Measurements from ENCODE around the gene POC1B. TPM values are rescaled to one million over a fixed set of nuclear protein-coding genes. Genes with fewer than 3 reads are reported as not detected.
A peak's percentile ranks its signal among the peaks of the same experiment; 100 is the strongest.

POC1B gene
- total RNA-seq, 1 experiment from 2014 or later: 17.8 TPM

DNA sequence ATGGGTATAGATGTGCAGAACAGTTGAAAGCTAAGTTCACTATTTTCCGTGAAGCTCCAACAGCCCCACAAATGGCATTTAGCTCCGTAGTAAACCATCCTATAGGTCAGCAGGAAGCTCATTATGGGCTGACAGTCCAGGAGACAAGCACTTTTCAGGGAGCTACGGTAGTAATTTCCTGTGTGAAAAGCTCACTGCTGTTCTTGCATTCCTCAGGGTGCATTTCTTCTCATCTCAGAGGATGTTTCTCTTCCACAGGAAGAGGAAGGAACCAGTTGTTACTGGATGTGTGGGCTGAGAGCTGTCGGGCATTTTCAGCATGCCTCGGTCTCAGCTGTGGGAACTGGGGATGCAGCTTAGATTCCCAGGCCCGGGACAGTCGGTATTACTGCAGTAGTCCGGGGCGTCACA lies 74.0 kb downstream of the POC1B start (continued):
- TF ChIP-seq, protein P1, sequence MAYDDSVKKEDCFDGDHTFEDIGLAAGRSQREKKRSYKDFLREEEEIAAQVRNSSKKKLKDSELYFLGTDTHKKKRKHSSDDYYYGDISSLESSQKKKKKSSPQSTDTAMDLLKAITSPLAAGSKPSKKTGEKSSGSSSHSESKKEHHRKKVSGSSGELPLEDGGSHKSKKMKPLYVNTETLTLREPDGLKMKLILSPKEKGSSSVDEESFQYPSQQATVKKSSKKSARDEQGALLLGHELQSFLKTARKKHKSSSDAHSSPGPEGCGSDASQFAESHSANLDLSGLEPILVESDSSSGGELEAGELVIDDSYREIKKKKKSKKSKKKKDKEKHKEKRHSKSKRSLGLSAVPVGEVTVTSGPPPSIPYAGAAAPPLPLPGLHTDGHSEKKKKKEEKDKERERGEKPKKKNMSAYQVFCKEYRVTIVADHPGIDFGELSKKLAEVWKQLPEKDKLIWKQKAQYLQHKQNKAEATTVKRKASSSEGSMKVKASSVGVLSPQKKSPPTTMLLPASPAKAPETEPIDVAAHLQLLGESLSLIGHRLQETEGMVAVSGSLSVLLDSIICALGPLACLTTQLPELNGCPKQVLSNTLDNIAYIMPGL (CRISPR knock-in tag; IDR thresholded peaks at IDR 0.05): no peak
- TF ChIP-seq SP1 (CRISPR knock-in tag; conservative IDR thresholded peaks at IDR 0.05): no peak
- TF ChIP-seq, protein P2, sequence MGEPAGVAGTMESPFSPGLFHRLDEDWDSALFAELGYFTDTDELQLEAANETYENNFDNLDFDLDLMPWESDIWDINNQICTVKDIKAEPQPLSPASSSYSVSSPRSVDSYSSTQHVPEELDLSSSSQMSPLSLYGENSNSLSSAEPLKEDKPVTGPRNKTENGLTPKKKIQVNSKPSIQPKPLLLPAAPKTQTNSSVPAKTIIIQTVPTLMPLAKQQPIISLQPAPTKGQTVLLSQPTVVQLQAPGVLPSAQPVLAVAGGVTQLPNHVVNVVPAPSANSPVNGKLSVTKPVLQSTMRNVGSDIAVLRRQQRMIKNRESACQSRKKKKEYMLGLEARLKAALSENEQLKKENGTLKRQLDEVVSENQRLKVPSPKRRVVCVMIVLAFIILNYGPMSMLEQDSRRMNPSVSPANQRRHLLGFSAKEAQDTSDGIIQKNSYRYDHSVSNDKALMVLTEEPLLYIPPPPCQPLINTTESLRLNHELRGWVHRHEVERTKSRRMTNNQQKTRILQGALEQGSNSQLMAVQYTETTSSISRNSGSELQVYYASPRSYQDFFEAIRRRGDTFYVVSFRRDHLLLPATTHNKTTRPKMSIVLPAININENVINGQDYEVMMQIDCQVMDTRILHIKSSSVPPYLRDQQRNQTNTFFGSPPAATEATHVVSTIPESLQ (CRISPR knock-in tag; IDR thresholded peaks at IDR 0.05): no peak
- no peak for TF ChIP-seq RELA (CRISPR knock-in tag; IDR thresholded peaks at IDR 0.05; ENCODE audit: borderline replicate concordance)
- TF ChIP-seq CDX4 (CRISPR knock-in tag; IDR thresholded peaks at IDR 0.05; ENCODE audit: borderline replicate concordance): no peak
- TF ChIP-seq, protein P3, sequence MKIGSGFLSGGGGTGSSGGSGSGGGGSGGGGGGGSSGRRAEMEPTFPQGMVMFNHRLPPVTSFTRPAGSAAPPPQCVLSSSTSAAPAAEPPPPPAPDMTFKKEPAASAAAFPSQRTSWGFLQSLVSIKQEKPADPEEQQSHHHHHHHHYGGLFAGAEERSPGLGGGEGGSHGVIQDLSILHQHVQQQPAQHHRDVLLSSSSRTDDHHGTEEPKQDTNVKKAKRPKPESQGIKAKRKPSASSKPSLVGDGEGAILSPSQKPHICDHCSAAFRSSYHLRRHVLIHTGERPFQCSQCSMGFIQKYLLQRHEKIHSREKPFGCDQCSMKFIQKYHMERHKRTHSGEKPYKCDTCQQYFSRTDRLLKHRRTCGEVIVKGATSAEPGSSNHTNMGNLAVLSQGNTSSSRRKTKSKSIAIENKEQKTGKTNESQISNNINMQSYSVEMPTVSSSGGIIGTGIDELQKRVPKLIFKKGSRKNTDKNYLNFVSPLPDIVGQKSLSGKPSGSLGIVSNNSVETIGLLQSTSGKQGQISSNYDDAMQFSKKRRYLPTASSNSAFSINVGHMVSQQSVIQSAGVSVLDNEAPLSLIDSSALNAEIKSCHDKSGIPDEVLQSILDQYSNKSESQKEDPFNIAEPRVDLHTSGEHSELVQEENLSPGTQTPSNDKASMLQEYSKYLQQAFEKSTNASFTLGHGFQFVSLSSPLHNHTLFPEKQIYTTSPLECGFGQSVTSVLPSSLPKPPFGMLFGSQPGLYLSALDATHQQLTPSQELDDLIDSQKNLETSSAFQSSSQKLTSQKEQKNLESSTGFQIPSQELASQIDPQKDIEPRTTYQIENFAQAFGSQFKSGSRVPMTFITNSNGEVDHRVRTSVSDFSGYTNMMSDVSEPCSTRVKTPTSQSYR (CRISPR knock-in tag; IDR thresholded peaks at IDR 0.05): 0 out of 2 replicates have a peak, but pooled peaks have one; percentile 32
- peak; percentile 81; the same call in 1 of the 2 replicates for TF ChIP-seq FOXK1 (CRISPR knock-in tag; IDR thresholded peaks at IDR 0.05)
- no peak for TF ChIP-seq AR (CRISPR knock-in tag; IDR thresholded peaks at IDR 0.05)
- TF ChIP-seq ETV6 (CRISPR knock-in tag; IDR thresholded peaks at IDR 0.05): peak; percentile 97
- no peak for TF ChIP-seq SOX15 (CRISPR knock-in tag; IDR thresholded peaks at IDR 0.05)
- no peak for TF ChIP-seq ZBTB21 (CRISPR knock-in tag; IDR thresholded peaks at IDR 0.05; ENCODE audit: borderline replicate concordance)
- TF ChIP-seq NFATC4 (CRISPR knock-in tag; IDR thresholded peaks at IDR 0.05): no peak
- no peak for TF ChIP-seq ZNF317 (CRISPR knock-in tag; IDR thresholded peaks at IDR 0.05; ENCODE audit: borderline replicate concordance, low read depth)
- TF ChIP-seq ZNF219 (CRISPR knock-in tag; IDR thresholded peaks at IDR 0.05; ENCODE audit: borderline replicate concordance): no peak
- TF ChIP-seq, protein P4, sequence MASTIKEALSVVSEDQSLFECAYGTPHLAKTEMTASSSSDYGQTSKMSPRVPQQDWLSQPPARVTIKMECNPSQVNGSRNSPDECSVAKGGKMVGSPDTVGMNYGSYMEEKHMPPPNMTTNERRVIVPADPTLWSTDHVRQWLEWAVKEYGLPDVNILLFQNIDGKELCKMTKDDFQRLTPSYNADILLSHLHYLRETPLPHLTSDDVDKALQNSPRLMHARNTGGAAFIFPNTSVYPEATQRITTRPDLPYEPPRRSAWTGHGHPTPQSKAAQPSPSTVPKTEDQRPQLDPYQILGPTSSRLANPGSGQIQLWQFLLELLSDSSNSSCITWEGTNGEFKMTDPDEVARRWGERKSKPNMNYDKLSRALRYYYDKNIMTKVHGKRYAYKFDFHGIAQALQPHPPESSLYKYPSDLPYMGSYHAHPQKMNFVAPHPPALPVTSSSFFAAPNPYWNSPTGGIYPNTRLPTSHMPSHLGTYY (CRISPR knock-in tag; IDR thresholded peaks at IDR 0.05): no peak
- TF ChIP-seq FOXP4 (CRISPR knock-in tag; IDR thresholded peaks at IDR 0.05): peak; percentile 74; the same call in 1 of the 2 replicates
- no peak for TF ChIP-seq GABPB1 (CRISPR knock-in tag; IDR thresholded peaks at IDR 0.05)
- TF ChIP-seq ZNF263 (CRISPR knock-in tag; IDR thresholded peaks at IDR 0.05; ENCODE audit: low read depth): no peak
- no peak for TF ChIP-seq SMAD4 (CRISPR knock-in tag; IDR thresholded peaks at IDR 0.05)
- TF ChIP-seq ZSCAN18 (CRISPR knock-in tag; IDR thresholded peaks at IDR 0.05): no peak
- no peak for TF ChIP-seq OVOL2 (CRISPR knock-in tag; IDR thresholded peaks at IDR 0.05; ENCODE audit: borderline replicate concordance)

Measured in WTC11 (cell line).